Measurements from ENCODE around the gene ISCA2.
"Not testable (repeated sequence)": the region's sequence is repeated elsewhere in the genome, so short reads cannot be mapped to it uniquely, and the experiment has no call there.

ISCA2 gene

GRCh38 chr14:74528886-74529285 lies 35.3 kb downstream of the ISCA2 start:
- DNase-seq = no peak

- no peak for DNase-seq
Measured at GRCh38 chr14:74531006-74531405, 37.4 kb downstream of the ISCA2 start.

GRCh38 chr14:74531467-74531866 lies 37.9 kb downstream of the ISCA2 start:
- DNase-seq = no peak

GRCh38 chr14:74532246-74532645 lies 38.7 kb downstream of the ISCA2 start:
- DNase-seq = no peak

- no peak for DNase-seq
Measured at GRCh38 chr14:74533576-74533975, 40.0 kb downstream of the ISCA2 start.

GRCh38 chr14:74535756-74536325 lies 42.3 kb downstream of the ISCA2 start:
- DNase-seq = no peak

GRCh38 chr14:74536336-74536735 lies 42.8 kb downstream of the ISCA2 start:
- DNase-seq = not testable (repeated sequence)

GRCh38 chr14:74538411-74539391 lies 45.1 kb downstream of the ISCA2 start:
- no peak for DNase-seq

GRCh38 chr14:74539503-74539902 lies 45.9 kb downstream of the ISCA2 start:
- DNase-seq = no peak

- no peak for DNase-seq
Measured at GRCh38 chr14:74541225-74541624, 47.7 kb downstream of the ISCA2 start.

GRCh38 chr14:74542056-74542685 lies 48.6 kb downstream of the ISCA2 start:
- DNase-seq = no peak

- DNase-seq = no peak
Measured at GRCh38 chr14:74543771-74544438, 50.3 kb downstream of the ISCA2 start.

GRCh38 chr14:74545386-74545785 lies 51.8 kb downstream of the ISCA2 start:
- no peak for DNase-seq

GRCh38 chr14:74546416-74546815 lies 52.9 kb downstream of the ISCA2 start:
- DNase-seq = no peak
